ENCODE results near the gene PJA2. TPM values are rescaled to one million over a fixed set of nuclear protein-coding genes. Genes with fewer than 3 reads are reported as not detected.

The PJA2 gene
- polyA plus RNA-seq, 2 donors, result 8.5 to 21.8 TPM

DNA sequence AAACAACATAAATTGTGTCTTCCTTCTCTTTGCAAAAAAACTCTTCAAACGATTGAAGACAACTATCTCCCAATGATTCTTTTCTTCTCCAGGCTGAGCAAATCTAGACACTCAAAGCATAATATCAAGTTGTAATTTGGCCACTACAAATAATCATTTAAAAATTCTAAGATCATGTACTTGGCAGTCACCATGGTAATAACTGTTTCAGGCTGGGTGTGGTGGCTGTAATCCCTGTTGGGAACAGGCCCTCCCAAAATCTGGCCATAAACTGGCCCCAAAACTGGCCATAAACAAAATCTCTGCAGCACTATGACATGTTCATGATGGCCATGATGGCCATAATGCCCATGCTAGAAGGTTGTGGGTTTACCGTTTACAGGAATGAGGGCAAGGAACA is 52.0 kb downstream of the PJA2 start:
- WGBS, 2 donors, result 88 to 92% methylated on average over 2 of the region's 2 CpGs
- Histone ChIP-seq H3K27ac (ENCODE audit: low read depth in 2 of 2, low read length in 1 of 2) (no peak overlapping the region), H3K27me3 (ENCODE audit: control insufficient read depth in 1 of 2, insufficient read depth in 2 of 2, low read length in 2 of 2) (no peaks in the 10 kb centered on the region)

DNA sequence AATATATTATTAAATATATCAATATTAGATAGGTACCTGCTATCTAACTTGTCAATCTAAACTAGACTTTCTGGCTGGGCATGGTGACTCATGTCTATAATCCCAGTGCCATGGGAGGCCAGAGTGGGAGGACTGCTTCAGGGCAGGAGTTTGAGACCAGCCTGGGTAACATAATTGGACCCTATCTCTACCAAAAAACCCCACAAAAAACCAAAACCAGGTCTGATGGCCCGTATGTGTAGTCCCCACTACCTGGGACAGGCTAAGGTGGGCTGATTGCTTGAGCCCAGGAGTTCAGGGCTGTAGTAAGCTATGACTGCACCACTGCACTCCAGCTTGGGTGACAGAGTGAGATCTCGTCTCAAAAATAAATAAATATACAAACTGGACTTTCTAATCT is 55.0 kb downstream of the PJA2 start:
- Histone ChIP-seq H3K9me3 (ENCODE audit: control insufficient read depth in 2 of 2, insufficient read depth in 1 of 2, low read depth in 1 of 2, low read length in 1 of 2) (no peaks in the 10 kb centered on the region), H3K4me1 (ENCODE audit: control insufficient read depth in 2 of 2, insufficient read depth in 2 of 2, low read length in 1 of 2) (no peaks in the 10 kb centered on the region), H3K4me3 (ENCODE audit: low read depth in 1 of 2, low read length in 2 of 2) (no peak overlapping the region), H3K36me3 (ENCODE audit: control insufficient read depth in 2 of 2, insufficient read depth in 2 of 2, low read length in 1 of 2) (peaks cover 0 to 2% of the 10 kb centered on the region in 2 donors), H3K27ac (ENCODE audit: low read depth in 2 of 2, low read length in 1 of 2) (no peak overlapping the region), H3K27me3 (ENCODE audit: control insufficient read depth in 1 of 2, insufficient read depth in 2 of 2, low read length in 2 of 2) (no peaks in the 10 kb centered on the region)
- 84 to 96% methylated on average over 2 of the region's 2 CpGs for WGBS, 2 donors

More for the DNA sequence above, 52.0 kb downstream of the PJA2 start:
- Histone ChIP-seq H3K4me1 (ENCODE audit: control insufficient read depth in 2 of 2, insufficient read depth in 2 of 2, low read length in 1 of 2) (no peaks in the 10 kb centered on the region), H3K4me3 (ENCODE audit: low read depth in 1 of 2, low read length in 2 of 2) (no peak overlapping the region), H3K9me3 (ENCODE audit: control insufficient read depth in 2 of 2, insufficient read depth in 1 of 2, low read depth in 1 of 2, low read length in 1 of 2) (no peaks in the 10 kb centered on the region), H3K36me3 (ENCODE audit: control insufficient read depth in 2 of 2, insufficient read depth in 2 of 2, low read length in 1 of 2) (peaks cover 2 to 3% of the 10 kb centered on the region in 2 donors)

DNA sequence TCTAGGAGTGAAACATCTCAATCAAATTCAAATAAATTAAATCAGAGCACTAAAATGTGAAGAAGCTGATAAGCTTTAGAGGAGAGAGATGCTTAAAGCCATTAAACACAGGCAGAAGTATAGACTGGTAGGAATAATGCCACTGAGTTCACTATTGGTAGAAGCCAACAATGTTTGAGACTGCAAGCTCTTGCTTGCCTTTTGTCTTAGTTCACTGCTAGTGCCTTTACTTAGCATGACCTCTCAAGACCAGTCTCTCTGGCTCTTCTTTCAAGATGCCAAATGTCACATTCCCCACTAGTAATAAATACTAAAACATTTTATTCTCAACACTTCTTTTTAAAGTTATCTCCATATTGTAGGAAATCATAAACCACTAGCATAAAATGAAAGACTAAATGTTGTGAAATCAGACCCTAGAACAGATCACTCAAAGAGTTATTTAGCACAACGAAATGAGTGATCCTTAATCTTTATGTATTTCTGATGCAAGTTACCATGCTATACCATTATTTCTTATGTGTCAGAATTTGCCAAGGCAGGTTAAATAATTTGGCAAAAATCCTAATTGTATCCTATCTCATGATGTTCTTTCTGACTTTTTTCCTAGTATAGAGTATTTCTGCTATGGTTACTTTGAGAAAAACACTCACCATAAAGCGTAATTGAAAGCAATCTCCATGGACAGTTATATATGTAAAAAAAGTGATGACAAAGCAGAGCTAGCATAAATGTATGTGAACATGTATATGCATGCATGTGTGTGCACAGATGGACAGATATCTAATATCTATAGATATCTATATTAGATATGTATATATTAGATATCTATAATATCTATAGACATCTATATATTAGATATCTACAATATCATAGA is 57.5 kb downstream of the PJA2 start:
- Histone ChIP-seq H3K36me3 (ENCODE audit: control insufficient read depth in 2 of 2, insufficient read depth in 2 of 2, low read length in 1 of 2) (peaks cover 4 to 6% of the 10 kb centered on the region in 2 donors), H3K27me3 (ENCODE audit: control insufficient read depth in 1 of 2, insufficient read depth in 2 of 2, low read length in 2 of 2) (no peaks in the 10 kb centered on the region), H3K9me3 (ENCODE audit: control insufficient read depth in 2 of 2, insufficient read depth in 1 of 2, low read depth in 1 of 2, low read length in 1 of 2) (no peaks in the 10 kb centered on the region), H3K27ac (ENCODE audit: low read depth in 2 of 2, low read length in 1 of 2) (no peak overlapping the region), H3K4me3 (ENCODE audit: low read depth in 1 of 2, low read length in 2 of 2) (no peak overlapping the region), H3K4me1 (ENCODE audit: control insufficient read depth in 2 of 2, insufficient read depth in 2 of 2, low read length in 1 of 2) (peaks cover 0 to 3% of the 10 kb centered on the region in 2 donors)
- 94 to 98% methylated on average over 2 of the region's 2 CpGs for WGBS, 2 donors

DNA sequence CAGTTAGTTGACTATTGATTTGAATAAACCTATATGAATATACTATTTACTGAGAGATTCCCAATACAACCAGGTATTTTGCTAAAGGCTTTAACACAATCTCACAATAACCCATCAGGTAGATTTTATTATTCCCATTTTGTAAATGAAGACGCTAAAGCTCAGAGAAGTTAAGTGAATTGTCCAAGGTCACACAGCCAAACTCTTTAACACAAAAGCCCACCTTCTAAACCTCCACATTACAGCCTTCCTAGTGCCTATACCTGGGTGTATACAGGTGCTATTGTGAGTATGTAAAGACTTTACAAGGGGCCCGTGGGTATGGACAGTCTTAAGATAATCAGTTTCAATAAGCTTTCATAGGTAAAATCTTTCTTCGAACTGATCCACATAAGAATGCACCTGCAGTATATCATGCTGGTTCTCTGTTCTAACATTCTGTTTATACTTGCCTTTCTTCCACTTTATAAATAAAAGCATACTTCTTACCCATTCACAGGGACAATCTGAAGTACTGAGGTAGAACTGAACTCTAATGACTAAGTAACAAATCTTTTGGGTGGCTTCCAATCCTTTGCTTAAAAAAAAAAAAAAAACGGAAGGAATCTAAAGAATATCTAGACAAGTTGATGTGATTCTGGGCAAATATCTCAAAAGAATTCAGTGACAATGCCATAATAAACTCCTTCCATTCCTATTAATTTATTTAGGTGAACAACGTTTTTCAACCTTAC is 59.1 kb downstream of the PJA2 start:
- Histone ChIP-seq H3K36me3 (ENCODE audit: control insufficient read depth in 2 of 2, insufficient read depth in 2 of 2, low read length in 1 of 2) (peaks cover 5 to 8% of the 10 kb centered on the region in 2 donors), H3K4me3 (ENCODE audit: low read depth in 1 of 2, low read length in 2 of 2) (no peak overlapping the region), H3K27ac (ENCODE audit: low read depth in 2 of 2, low read length in 1 of 2) (no peak overlapping the region), H3K27me3 (ENCODE audit: control insufficient read depth in 1 of 2, insufficient read depth in 2 of 2, low read length in 2 of 2) (no peaks in the 10 kb centered on the region), H3K9me3 (ENCODE audit: control insufficient read depth in 2 of 2, insufficient read depth in 1 of 2, low read depth in 1 of 2, low read length in 1 of 2) (no peaks in the 10 kb centered on the region), H3K4me1 (ENCODE audit: control insufficient read depth in 2 of 2, insufficient read depth in 2 of 2, low read length in 1 of 2) (peaks cover 0 to 3% of the 10 kb centered on the region in 2 donors)
- WGBS, 2 donors, result 73 to 74% methylated on average over 5 of the region's 5 CpGs

DNA sequence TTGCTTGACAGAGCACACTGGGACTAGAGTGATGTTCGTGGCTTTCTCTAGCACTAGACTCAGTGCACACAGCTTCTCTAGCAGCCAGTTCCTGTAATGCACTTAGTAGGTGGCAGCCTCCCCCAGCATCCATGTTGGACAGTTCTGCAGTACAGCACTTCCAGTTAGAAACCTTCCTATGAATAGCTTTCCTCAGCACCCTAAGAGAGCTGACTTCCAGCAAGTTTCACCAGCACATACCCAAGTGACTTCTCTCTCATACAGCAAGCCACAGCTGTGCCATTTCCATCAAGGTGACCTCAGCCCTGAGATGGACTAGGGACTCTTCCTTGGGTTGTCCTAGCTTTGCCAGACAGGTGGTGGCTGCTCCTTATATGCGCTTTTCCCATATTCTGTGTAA is 60.4 kb downstream of the PJA2 start:
- H3K4me1 ChIP-seq (ENCODE audit: control insufficient read depth in 2 of 2, insufficient read depth in 2 of 2, low read length in 1 of 2), result peaks cover 0 to 3% of the 10 kb centered on the region in 2 donors
- H3K9me3 ChIP-seq (ENCODE audit: control insufficient read depth in 2 of 2, insufficient read depth in 1 of 2, low read depth in 1 of 2, low read length in 1 of 2), result no peaks in the 10 kb centered on the region
- no peaks in the 10 kb centered on the region for H3K27me3 ChIP-seq (ENCODE audit: control insufficient read depth in 1 of 2, insufficient read depth in 2 of 2, low read length in 2 of 2)
- no peak overlapping the region for H3K27ac ChIP-seq (ENCODE audit: low read depth in 2 of 2, low read length in 1 of 2)
- H3K4me3 ChIP-seq (ENCODE audit: low read depth in 1 of 2, low read length in 2 of 2), result no peak overlapping the region
- 92 to 93% methylated on average over 2 of the region's 2 CpGs for WGBS, 2 donors
- H3K36me3 ChIP-seq (ENCODE audit: control insufficient read depth in 2 of 2, insufficient read depth in 2 of 2, low read length in 1 of 2), result peaks cover 5 to 6% of the 10 kb centered on the region in 2 donors

DNA sequence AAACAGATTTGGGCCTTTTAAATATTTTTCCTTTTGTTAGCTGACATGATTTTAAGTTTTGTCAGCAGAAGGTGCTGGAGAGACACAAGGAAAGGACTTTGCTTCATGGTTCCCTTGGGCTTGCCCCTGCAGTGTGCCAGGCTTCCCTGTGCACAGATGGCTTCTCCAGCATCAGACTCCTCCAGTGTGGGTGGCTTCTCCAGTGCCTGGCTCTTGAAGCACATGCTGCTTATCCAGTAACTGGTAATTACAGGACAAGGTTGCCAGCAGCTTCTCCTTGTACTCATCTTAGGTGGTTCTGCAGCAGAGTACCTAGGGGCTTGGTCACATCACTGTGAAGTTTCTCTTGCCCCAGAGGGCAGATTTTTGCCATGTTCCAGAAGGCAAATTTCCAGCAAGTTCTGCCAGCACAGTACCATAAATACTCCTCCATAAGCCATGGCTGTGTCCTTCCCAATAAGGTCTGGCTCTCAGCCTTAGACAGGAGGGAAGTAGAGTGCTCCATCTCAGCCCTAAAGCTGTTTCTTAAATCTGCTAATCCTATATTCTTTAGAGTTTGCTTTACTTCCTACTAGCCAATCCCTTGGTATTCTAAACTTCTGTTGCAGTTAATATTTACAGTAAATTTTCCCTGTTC is 62.4 kb downstream of the PJA2 start:
- peaks cover 0 to 3% of the 10 kb centered on the region in 2 donors for H3K4me1 ChIP-seq (ENCODE audit: control insufficient read depth in 2 of 2, insufficient read depth in 2 of 2, low read length in 1 of 2)
- no peak overlapping the region for H3K4me3 ChIP-seq (ENCODE audit: low read depth in 1 of 2, low read length in 2 of 2)
- peak overlapping the region in 1 of 2 donors; percentile 22 for H3K27ac ChIP-seq (ENCODE audit: low read depth in 2 of 2, low read length in 1 of 2)
- H3K27me3 ChIP-seq (ENCODE audit: control insufficient read depth in 1 of 2, insufficient read depth in 2 of 2, low read length in 2 of 2), result no peaks in the 10 kb centered on the region
- H3K9me3 ChIP-seq (ENCODE audit: control insufficient read depth in 2 of 2, insufficient read depth in 1 of 2, low read depth in 1 of 2, low read length in 1 of 2), result no peaks in the 10 kb centered on the region
- peaks cover 5 to 6% of the 10 kb centered on the region in 2 donors for H3K36me3 ChIP-seq (ENCODE audit: control insufficient read depth in 2 of 2, insufficient read depth in 2 of 2, low read length in 1 of 2)

DNA sequence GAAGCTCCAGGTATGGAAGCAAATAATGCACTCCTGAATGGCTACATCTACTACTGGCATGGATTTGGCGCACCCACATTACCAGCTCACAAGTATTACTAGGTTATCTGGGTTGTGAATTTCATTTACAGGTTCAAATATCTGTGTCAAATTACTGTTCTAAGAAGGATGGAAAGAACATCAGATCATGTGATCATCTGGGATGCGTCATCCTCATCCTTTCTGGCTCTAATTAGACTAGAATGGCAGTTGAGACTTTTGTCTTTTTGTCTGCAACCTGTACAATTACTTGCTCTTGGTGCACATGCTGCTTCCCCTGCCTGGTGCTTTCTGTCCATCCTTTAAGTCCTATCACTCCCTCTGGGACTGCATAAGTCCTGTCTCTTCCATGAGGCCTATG is 64.1 kb downstream of the PJA2 start:
- H3K27me3 ChIP-seq (ENCODE audit: control insufficient read depth in 1 of 2, insufficient read depth in 2 of 2, low read length in 2 of 2), result no peaks in the 10 kb centered on the region
- H3K36me3 ChIP-seq (ENCODE audit: control insufficient read depth in 2 of 2, insufficient read depth in 2 of 2, low read length in 1 of 2), result peaks cover 5 to 6% of the 10 kb centered on the region in 2 donors
- H3K4me3 ChIP-seq (ENCODE audit: low read depth in 1 of 2, low read length in 2 of 2), result no peak overlapping the region
- H3K4me1 ChIP-seq (ENCODE audit: control insufficient read depth in 2 of 2, insufficient read depth in 2 of 2, low read length in 1 of 2), result peaks cover 0 to 3% of the 10 kb centered on the region in 2 donors
- 91 to 93% methylated on average over 2 of the region's 2 CpGs for WGBS, 2 donors
- H3K9me3 ChIP-seq (ENCODE audit: control insufficient read depth in 2 of 2, insufficient read depth in 1 of 2, low read depth in 1 of 2, low read length in 1 of 2), result no peaks in the 10 kb centered on the region
- no peak overlapping the region for H3K27ac ChIP-seq (ENCODE audit: low read depth in 2 of 2, low read length in 1 of 2)

DNA sequence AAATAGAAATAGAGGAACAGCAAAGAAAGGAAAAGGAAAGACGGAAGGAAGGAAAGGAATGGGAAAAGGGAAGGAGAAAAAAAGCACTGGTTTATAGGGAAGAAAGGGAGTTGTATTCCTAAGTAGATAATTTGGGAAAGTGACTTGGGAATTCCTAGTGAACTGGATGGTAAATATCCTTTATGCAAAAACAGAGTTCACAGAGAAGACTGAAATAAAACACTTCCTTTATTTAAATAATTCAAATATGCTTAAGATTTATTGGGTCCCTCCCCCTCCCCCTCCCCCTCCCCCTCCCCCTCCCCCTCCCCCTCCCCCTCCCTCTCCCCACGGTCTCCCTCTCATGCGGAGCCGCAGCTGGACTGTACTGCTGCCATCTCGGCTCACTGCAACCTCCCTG is 69.4 kb downstream of the PJA2 start:
- H3K27ac ChIP-seq (ENCODE audit: low read depth in 2 of 2, low read length in 1 of 2), result no peak overlapping the region
- H3K9me3 ChIP-seq (ENCODE audit: control insufficient read depth in 2 of 2, insufficient read depth in 1 of 2, low read depth in 1 of 2, low read length in 1 of 2), result no peaks in the 10 kb centered on the region
- no peaks in the 10 kb centered on the region for H3K4me1 ChIP-seq (ENCODE audit: control insufficient read depth in 2 of 2, insufficient read depth in 2 of 2, low read length in 1 of 2)
- H3K36me3 ChIP-seq (ENCODE audit: control insufficient read depth in 2 of 2, insufficient read depth in 2 of 2, low read length in 1 of 2), result no peaks in the 10 kb centered on the region
- no peak overlapping the region for H3K4me3 ChIP-seq (ENCODE audit: low read depth in 1 of 2, low read length in 2 of 2)
- WGBS, 2 donors, result 86 to 87% methylated on average over 1 to 4 of the region's 5 CpGs
- no peaks in the 10 kb centered on the region for H3K27me3 ChIP-seq (ENCODE audit: control insufficient read depth in 1 of 2, insufficient read depth in 2 of 2, low read length in 2 of 2)

DNA sequence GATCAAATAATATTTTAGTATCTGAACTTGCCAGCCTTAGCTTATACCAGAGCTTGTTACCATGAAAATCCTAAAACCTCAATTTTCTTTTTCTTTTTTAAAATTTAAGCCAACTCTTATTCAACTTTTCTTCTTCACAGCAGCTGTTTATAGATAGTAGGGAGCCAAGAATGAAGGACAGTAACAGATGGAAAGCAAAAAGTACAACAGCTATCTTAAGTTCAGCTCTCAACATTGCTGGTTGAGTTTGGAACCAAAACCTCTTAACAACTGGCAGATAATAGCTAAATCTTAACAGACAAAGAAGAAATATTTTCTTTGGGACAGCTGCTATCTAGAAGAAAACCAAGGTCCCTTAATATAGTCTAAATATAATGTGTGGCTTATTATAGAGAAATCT is 74.7 kb downstream of the PJA2 start:
- H3K4me1 ChIP-seq (ENCODE audit: control insufficient read depth in 2 of 2, insufficient read depth in 2 of 2, low read length in 1 of 2), result no peaks in the 10 kb centered on the region
- no peak overlapping the region for H3K4me3 ChIP-seq (ENCODE audit: low read depth in 1 of 2, low read length in 2 of 2)
- H3K27ac ChIP-seq (ENCODE audit: low read depth in 2 of 2, low read length in 1 of 2), result no peak overlapping the region

More for the DNA sequence above, 74.7 kb downstream of the PJA2 start:
- Histone ChIP-seq H3K36me3 (ENCODE audit: control insufficient read depth in 2 of 2, insufficient read depth in 2 of 2, low read length in 1 of 2) (no peaks in the 10 kb centered on the region), H3K27me3 (ENCODE audit: control insufficient read depth in 1 of 2, insufficient read depth in 2 of 2, low read length in 2 of 2) (no peaks in the 10 kb centered on the region), H3K9me3 (ENCODE audit: control insufficient read depth in 2 of 2, insufficient read depth in 1 of 2, low read depth in 1 of 2, low read length in 1 of 2) (no peaks in the 10 kb centered on the region)

Data from esophagus (tissue), 2 donors.